Activated CD4-positive, alpha-beta memory T cell treated with anti-CD3 and anti-CD28 coated beads, Interleukin-2, amount 10 ng/mL, durations not matched to agents 7 days and 5 days (primary cell): ENCODE measurements around the gene KLHL3. TPM values are rescaled to one million over a fixed set of nuclear protein-coding genes. Genes with fewer than 3 reads are reported as not detected.

Source experiments
- CTCF ChIA-PET: fragments of 350-600 bp; sonication (Branson Sonifier 250); formaldehyde crosslinking; loops from one replicate; lab custom pipeline; 2021; ENCODE audit warnings: antibody characterized with exemption, inconsistent platforms; lab: Charles Lee
- POLR2A ChIA-PET: fragments of 350-600 bp; sonication (Branson Sonifier 250); formaldehyde crosslinking; loops from one replicate; lab custom pipeline; 2021; ENCODE audit warnings: antibody characterized with exemption; lab: Charles Lee
- DNase-seq: peaks from one replicate; pipeline ENCODE4 v3.0.0-alpha.2; 2020
- H3K27ac Mint-ChIP-seq: one replicate; pipeline ENCODE4 v1.8.0; 2021; ENCODE audit warnings: mild to moderate bottlenecking, mixed read lengths
- H3K27me3 Mint-ChIP-seq: one replicate; pipeline ENCODE4 v1.8.0; 2021; ENCODE audit warnings: mixed read lengths
- H3K36me3 Mint-ChIP-seq: one replicate; pipeline ENCODE4 v1.8.0; 2021; ENCODE audit warnings: low read depth, mixed read lengths
- H3K4me1 Mint-ChIP-seq: one replicate; pipeline ENCODE4 v1.8.0; 2021; ENCODE audit warnings: mixed read lengths
- H3K4me3 Mint-ChIP-seq: one replicate; pipeline ENCODE4 v1.8.0; 2021; ENCODE audit warnings: mild to moderate bottlenecking, mixed read lengths
- H3K9me3 Mint-ChIP-seq: one replicate; pipeline ENCODE4 v1.8.0; 2021; ENCODE audit warnings: mixed read lengths
- total RNA-seq, 2 experiments: library from RNA; stranded (reverse); gene quantifications; one replicate each; pipeline ENCODE4 v1.2.3, GENCODE V29; 2021

KLHL3 gene
- total RNA-seq, 2 experiments from 2014 or later, result 2.8 to 3.6 TPM

GRCh38 chr5:137621306-137621705 lies 114.6 kb downstream of the KLHL3 start:
- Mint-ChIP-seq H3K27me3 (no peaks in the 10 kb centered on the region), H3K9me3 (no peaks in the 10 kb centered on the region), H3K4me3 (no peak overlapping the region), H3K27ac (no peak overlapping the region), H3K4me1 (no peaks in the 10 kb centered on the region), H3K36me3 (no peaks in the 10 kb centered on the region)
- no peak for DNase-seq
- ChIA-PET CTCF (no interaction called here), POLR2A (no interaction called here)

GRCh38 chr5:137619191-137619870 lies 116.6 kb downstream of the KLHL3 start:
- no peaks in the 10 kb centered on the region for H3K27me3 Mint-ChIP-seq
- ChIA-PET POLR2A (no interaction called here), CTCF (interaction anchor here (0.7 to 1.5 kb wide), 4 partner anchors 8 to 49 kb away, joined by 3 to 4 read pairs (median 3); no protein-coding TSS in a partner anchor)
- H3K4me1 Mint-ChIP-seq, result no peaks in the 10 kb centered on the region
- no peak overlapping the region for H3K27ac Mint-ChIP-seq
- H3K9me3 Mint-ChIP-seq, result no peaks in the 10 kb centered on the region
- H3K36me3 Mint-ChIP-seq, result no peaks in the 10 kb centered on the region
- no peak for DNase-seq
- H3K4me3 Mint-ChIP-seq, result no peak overlapping the region

- Mint-ChIP-seq H3K4me1 (no peaks in the 10 kb centered on the region), H3K9me3 (no peaks in the 10 kb centered on the region), H3K27ac (no peak overlapping the region), H3K36me3 (no peaks in the 10 kb centered on the region), H3K4me3 (no peak overlapping the region), H3K27me3 (no peaks in the 10 kb centered on the region)
- CTCF ChIA-PET, result interaction anchor here (0.7 to 1.5 kb wide), 4 partner anchors 9 to 49 kb away, joined by 3 to 4 read pairs (median 3); no protein-coding TSS in a partner anchor
- DNase-seq, result no peak
- POLR2A ChIA-PET, result no interaction called here
These were observed 117.4 kb downstream of the KLHL3 start for GRCh38 chr5:137618476-137618875.

GRCh38 chr5:137617528-137618205 lies 118.2 kb downstream of the KLHL3 start:
- no peak for DNase-seq
- ChIA-PET POLR2A (no interaction called here), CTCF (interaction anchor here (1.0 to 1.5 kb wide), 2 partner anchors 10 to 24 kb away, joined by 3 read pairs; no protein-coding TSS in a partner anchor)
- Mint-ChIP-seq H3K36me3 (no peaks in the 10 kb centered on the region), H3K27ac (no peak overlapping the region), H3K27me3 (no peaks in the 10 kb centered on the region), H3K9me3 (no peaks in the 10 kb centered on the region), H3K4me1 (no peaks in the 10 kb centered on the region), H3K4me3 (no peak overlapping the region)

GRCh38 chr5:137616046-137616445 lies 119.8 kb downstream of the KLHL3 start:
- CTCF ChIA-PET, result no interaction called here
- H3K9me3 Mint-ChIP-seq, result no peaks in the 10 kb centered on the region
- H3K4me1 Mint-ChIP-seq, result no peaks in the 10 kb centered on the region
- DNase-seq, result no peak
- POLR2A ChIA-PET, result no interaction called here
- no peak overlapping the region for H3K27ac Mint-ChIP-seq
- H3K27me3 Mint-ChIP-seq, result no peaks in the 10 kb centered on the region
- no peak overlapping the region for H3K4me3 Mint-ChIP-seq
- no peaks in the 10 kb centered on the region for H3K36me3 Mint-ChIP-seq

- H3K36me3 Mint-ChIP-seq, result no peaks in the 10 kb centered on the region
- peaks cover 6% of the 10 kb centered on the region for H3K27me3 Mint-ChIP-seq
These were observed 120.6 kb downstream of the KLHL3 start for GRCh38 chr5:137615171-137615775.

GRCh38 chr5:137613554-137614265 lies 122.2 kb downstream of the KLHL3 start:
- ChIA-PET CTCF (no interaction called here), POLR2A (no interaction called here)
- H3K4me3 Mint-ChIP-seq, result no peak overlapping the region
- H3K36me3 Mint-ChIP-seq, result no peaks in the 10 kb centered on the region
- DNase-seq, result no peak
- H3K9me3 Mint-ChIP-seq, result no peaks in the 10 kb centered on the region
- H3K4me1 Mint-ChIP-seq, result no peaks in the 10 kb centered on the region
- peaks cover 12% of the 10 kb centered on the region for H3K27me3 Mint-ChIP-seq
- no peak overlapping the region for H3K27ac Mint-ChIP-seq

More at GRCh38 chr5:137615171-137615775, 120.6 kb downstream of the KLHL3 start:
- no peak for DNase-seq
- Mint-ChIP-seq H3K4me1 (no peaks in the 10 kb centered on the region), H3K9me3 (no peaks in the 10 kb centered on the region), H3K4me3 (no peak overlapping the region), H3K27ac (no peak overlapping the region)
- POLR2A ChIA-PET, result no interaction called here
- CTCF ChIA-PET, result no interaction called here

- Mint-ChIP-seq H3K4me1 (no peaks in the 10 kb centered on the region), H3K36me3 (no peaks in the 10 kb centered on the region), H3K27me3 (peaks cover 18% of the 10 kb centered on the region), H3K4me3 (no peak overlapping the region), H3K27ac (no peak overlapping the region), H3K9me3 (no peaks in the 10 kb centered on the region)
- no peak for DNase-seq
- CTCF ChIA-PET, result no interaction called here
- POLR2A ChIA-PET, result no interaction called here
These were observed 123.3 kb downstream of the KLHL3 start for GRCh38 chr5:137612576-137612975.

- Mint-ChIP-seq H3K4me1 (no peaks in the 10 kb centered on the region), H3K27ac (no peak overlapping the region), H3K27me3 (peaks cover 25% of the 10 kb centered on the region), H3K36me3 (no peaks in the 10 kb centered on the region), H3K9me3 (no peaks in the 10 kb centered on the region), H3K4me3 (no peak overlapping the region)
- no peak for DNase-seq
- ChIA-PET CTCF (no interaction called here), POLR2A (no interaction called here)
These were observed 124.0 kb downstream of the KLHL3 start for GRCh38 chr5:137611794-137612435.

GRCh38 chr5:137611011-137611580 lies 124.8 kb downstream of the KLHL3 start:
- Mint-ChIP-seq H3K9me3 (no peaks in the 10 kb centered on the region), H3K27ac (no peak overlapping the region), H3K36me3 (no peaks in the 10 kb centered on the region), H3K27me3 (peaks cover 30% of the 10 kb centered on the region), H3K4me3 (no peak overlapping the region), H3K4me1 (no peaks in the 10 kb centered on the region)
- POLR2A ChIA-PET, result no interaction called here
- CTCF ChIA-PET, result no interaction called here
- no peak for DNase-seq

- ChIA-PET POLR2A (no interaction called here), CTCF (no interaction called here)
- Mint-ChIP-seq H3K36me3 (no peaks in the 10 kb centered on the region), H3K9me3 (no peaks in the 10 kb centered on the region), H3K4me1 (no peaks in the 10 kb centered on the region), H3K4me3 (no peak overlapping the region), H3K27me3 (peaks cover 35% of the 10 kb centered on the region), H3K27ac (no peak overlapping the region)
- DNase-seq, result no peak
These were observed 125.3 kb downstream of the KLHL3 start for GRCh38 chr5:137610598-137610997.

- H3K4me3 Mint-ChIP-seq, result no peak overlapping the region
- CTCF ChIA-PET, result interaction anchor here (1.0 kb wide), 1 partner anchor 134 kb away, joined by 6 read pairs; no protein-coding TSS in a partner anchor
- POLR2A ChIA-PET, result no interaction called here
- H3K9me3 Mint-ChIP-seq, result no peaks in the 10 kb centered on the region
- no peaks in the 10 kb centered on the region for H3K36me3 Mint-ChIP-seq
- H3K27ac Mint-ChIP-seq, result no peak overlapping the region
- no peaks in the 10 kb centered on the region for H3K4me1 Mint-ChIP-seq
- H3K27me3 Mint-ChIP-seq, result peaks cover 47% of the 10 kb centered on the region
- DNase-seq, result no peak
These were observed 126.8 kb downstream of the KLHL3 start for GRCh38 chr5:137609127-137609526.
